Ovary (tissue), 9 donors: Measurements from ENCODE around the gene ATP8B2. TPM values are rescaled to one million over a fixed set of nuclear protein-coding genes. Genes with fewer than 3 reads are reported as not detected.

Source experiments
- DNase-seq, 5 donors: peaks; one replicate each; pipeline ENCODE4 v3.0.0-alpha.2; 2019 to 2020
- H3K27ac ChIP-seq, 2 donors: fragments of 200-600 bp; one replicate each; pipeline versions ENCODE4 v1.5.1 to v1.8.0; 2019 to 2022
- H3K27me3 ChIP-seq: fragments of 200-600 bp; one replicate; pipeline ENCODE4 v1.8.0; 2022
- H3K36me3 ChIP-seq: fragments of 200-600 bp; sonication (generic); one replicate; pipeline ENCODE4 v1.5.1; 2019
- H3K4me1 ChIP-seq: one replicate; pipeline ENCODE4 v1.8.1; 2013; ENCODE audit warnings: mild to moderate bottlenecking, moderate library complexity; ENCODE audit not compliant: insufficient read depth
- H3K4me3 ChIP-seq: fragments of 200-600 bp; sonication (generic); one replicate; pipeline ENCODE4 v1.5.1; 2017
- H3K9me3 ChIP-seq, 2 donors: fragments of 200-600 bp in 1 of 2; sonication (generic) in 1 of 2; one replicate each; pipeline versions ENCODE4 v1.5.1 to v1.8.1; 2013 to 2019; ENCODE audit warnings: mild to moderate bottlenecking in 1 of 2, moderate library complexity in 1 of 2
- EP300 ChIP-seq: sonication (generic); formaldehyde crosslinking; IDR thresholded peaks from one replicate; pipeline ENCODE4 v1.6.1; 2017; ENCODE audit warnings: antibody characterized with exemption
- POLR2A ChIP-seq: fragments of 450-650 bp; IDR thresholded peaks from one replicate; pipeline ENCODE4 v1.6.1; 2017; ENCODE audit warnings: antibody characterized with exemption, mild to moderate bottlenecking, moderate library complexity
- WGBS, 3 donors: extraction: QIAGEN DNeasy Blood & Tissue Kit in 1 of 3; methylation state at CpG; one replicate each; pipeline versions ENCODE4 v1.1.5 to v1.1.7; 2013 to 2017; 5-methylcytosine and 5-hydroxymethylcytosine counted together
- intact Hi-C, 4 donors: fragments of 100-400 bp; cut with DNase I; formaldehyde crosslinking; loops; one replicate each; pipeline versions ENCODE4 v1.11.0 to v1.15.1; 2022 to 2023
- polyA plus RNA-seq, 2 donors: library from polyadenylated mRNA; stranded (reverse); fragments of 200-250 nt in 1 of 2; fragments of 350-450 nt in 1 of 2; fragmentation: Illumina TruSeq in 1 of 2; extraction: RNeasy Lipid Tissue Mini Kit (QIAGEN cat#74804) in 1 of 2; gene quantifications; one replicate each; pipeline ENCODE4 v1.2.3, GENCODE V29; 2013 to 2014
- total RNA-seq, 7 donors: library from RNA; depleted of rRNA in 2 of 7; stranded (reverse); fragments of >200 nt in 2 of 7; fragmentation: NEBNext Ultra II Directional in 3 of 7; extraction: Animal tissue kit (Norgen Biotek cat#: 25700) in 3 of 7; gene quantifications; one replicate each; pipeline versions ENCODE4 v1.1.0 to v1.2.4, GENCODE V29; 2016 to 2023
- TF ChIP-seq, protein P1 (sequence below), 3 donors: fragments of 450-650 bp in 2 of 3; fragments of 200-600 bp in 1 of 3; IDR thresholded peaks; one replicate each; pipeline versions ENCODE4 v1.5.1 to v1.8.0; 2016 to 2022; ENCODE audit warnings: antibody characterized with exemption in 3 of 3, mild to moderate bottlenecking in 1 of 3
- donor health status: DM: no; HTN: no; CAD: no; lungs with moderate emphysema.
- donor health status: DM: no; HTN: no; CAD: no.
- donor health status: Bipolar disorder and iron deficiency.
- donor health status: DM: yes; HTN: yes; CAD: no.
- donor health status: DM: no; HTN: no; CAD: no.
- donor health status: DM: yes; HTN: yes; CAD: no.

ATP8B2 gene
- total and polyA plus RNA-seq, 9 donors = 53.0 to 112 (median 83.4) TPM

- Histone ChIP-seq H3K36me3 (no peaks in the 10 kb centered on the region), H3K27me3 (no peaks in the 10 kb centered on the region), H3K4me1 (no peaks in the 10 kb centered on the region), H3K9me3 (no peaks in the 10 kb centered on the region), H3K4me3 (no peak overlapping the region), H3K27ac (no peak overlapping the region)
- intact Hi-C loops = no loop called here
- 11 to 27% (median 11%) methylated on average over 1 of the region's 1 CpG for WGBS, 3 donors
- TF ChIP-seq EP300 (no peak), POLR2A (no peak)
- TF ChIP-seq, protein P1, sequence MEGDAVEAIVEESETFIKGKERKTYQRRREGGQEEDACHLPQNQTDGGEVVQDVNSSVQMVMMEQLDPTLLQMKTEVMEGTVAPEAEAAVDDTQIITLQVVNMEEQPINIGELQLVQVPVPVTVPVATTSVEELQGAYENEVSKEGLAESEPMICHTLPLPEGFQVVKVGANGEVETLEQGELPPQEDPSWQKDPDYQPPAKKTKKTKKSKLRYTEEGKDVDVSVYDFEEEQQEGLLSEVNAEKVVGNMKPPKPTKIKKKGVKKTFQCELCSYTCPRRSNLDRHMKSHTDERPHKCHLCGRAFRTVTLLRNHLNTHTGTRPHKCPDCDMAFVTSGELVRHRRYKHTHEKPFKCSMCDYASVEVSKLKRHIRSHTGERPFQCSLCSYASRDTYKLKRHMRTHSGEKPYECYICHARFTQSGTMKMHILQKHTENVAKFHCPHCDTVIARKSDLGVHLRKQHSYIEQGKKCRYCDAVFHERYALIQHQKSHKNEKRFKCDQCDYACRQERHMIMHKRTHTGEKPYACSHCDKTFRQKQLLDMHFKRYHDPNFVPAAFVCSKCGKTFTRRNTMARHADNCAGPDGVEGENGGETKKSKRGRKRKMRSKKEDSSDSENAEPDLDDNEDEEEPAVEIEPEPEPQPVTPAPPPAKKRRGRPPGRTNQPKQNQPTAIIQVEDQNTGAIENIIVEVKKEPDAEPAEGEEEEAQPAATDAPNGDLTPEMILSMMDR (IDR thresholded peaks at IDR 0.05) = no peak
- DNase-seq = no peak
Measured at GRCh38 chr1:154290921-154291320, 34.4 kb upstream of the ATP8B2 start.

DNA sequence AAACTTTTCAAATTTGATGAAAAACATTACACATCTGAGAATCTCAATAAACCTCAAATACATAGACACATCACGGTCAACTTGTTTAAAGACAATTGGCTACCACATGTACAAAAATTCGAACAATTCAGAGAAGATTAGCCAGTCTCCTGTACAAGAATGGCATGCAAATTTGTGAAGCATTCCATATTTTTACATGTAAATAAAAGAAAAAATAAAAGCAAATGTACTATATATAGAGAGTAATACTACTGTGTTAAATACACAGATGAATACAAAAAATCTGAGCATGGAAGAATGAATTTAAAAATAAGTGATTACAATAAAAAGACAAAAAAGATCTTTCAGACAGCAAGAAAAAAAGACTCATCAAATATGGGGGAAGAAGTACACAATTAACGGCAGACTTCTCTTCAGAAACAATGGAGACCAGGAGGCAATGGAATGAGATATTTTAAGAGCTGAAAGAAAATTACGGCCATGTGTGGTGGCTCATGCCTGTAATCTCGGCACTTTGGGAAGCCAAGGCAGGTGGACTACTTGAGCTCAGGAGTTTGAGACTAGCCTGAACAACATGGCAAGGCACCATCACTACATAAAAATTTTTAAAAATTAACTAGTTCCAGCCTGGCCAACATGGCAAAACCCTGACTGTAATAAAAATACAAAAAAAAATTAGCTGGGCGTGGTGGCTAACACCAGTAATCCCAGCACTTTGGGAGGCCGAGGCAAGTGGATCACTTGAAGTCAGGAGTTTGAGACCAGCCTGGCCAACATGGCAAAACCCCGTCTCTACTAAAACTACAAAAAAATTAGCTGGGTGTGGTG is 29.7 kb upstream of the ATP8B2 start:
- DNase-seq = no peak
- H3K9me3 ChIP-seq = no peaks in the 10 kb centered on the region
- H3K4me3 ChIP-seq = no peak overlapping the region
- H3K36me3 ChIP-seq = no peaks in the 10 kb centered on the region
- no peak overlapping the region for H3K27ac ChIP-seq
- 78 to 85% (median 81%) methylated on average over 8 of the region's 8 CpGs for WGBS, 3 donors
- intact Hi-C loops = no loop called here
- TF ChIP-seq POLR2A = no peak
- TF ChIP-seq, protein P1 (IDR thresholded peaks at IDR 0.05) = no peak
- TF ChIP-seq EP300 = no peak
- H3K4me1 ChIP-seq = no peaks in the 10 kb centered on the region
- H3K27me3 ChIP-seq = no peaks in the 10 kb centered on the region

DNA sequence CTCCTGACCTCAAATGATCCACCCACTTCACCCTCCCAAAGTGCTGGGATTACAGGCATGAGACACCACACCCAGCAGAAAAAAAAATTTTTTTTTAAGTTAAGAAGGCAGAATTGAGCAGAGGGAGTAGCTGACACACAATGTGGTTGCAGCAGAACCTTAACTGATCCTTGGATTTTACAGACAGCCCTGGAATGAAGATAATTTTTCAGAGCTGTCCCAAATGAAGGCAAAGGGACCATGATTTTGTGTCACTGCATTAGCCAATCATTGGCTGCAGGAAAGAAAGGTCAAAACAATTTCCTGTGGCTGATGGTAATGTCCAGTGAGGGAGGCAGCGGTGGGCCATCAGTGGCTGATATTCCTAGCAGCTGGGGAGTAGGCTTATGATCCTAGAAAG is 23.7 kb upstream of the ATP8B2 start:
- Histone ChIP-seq H3K27me3 (no peaks in the 10 kb centered on the region), H3K27ac (no peak overlapping the region), H3K4me1 (no peaks in the 10 kb centered on the region), H3K36me3 (no peaks in the 10 kb centered on the region), H3K9me3 (no peaks in the 10 kb centered on the region), H3K4me3 (no peak overlapping the region)
- intact Hi-C loops = no loop called here
- TF ChIP-seq EP300 (no peak), POLR2A (no peak)
- TF ChIP-seq, protein P1 (IDR thresholded peaks at IDR 0.05) = no peak
- no peak for DNase-seq
- WGBS, 3 donors = 72 to 89% (median 87%) methylated on average over 1 of the region's 1 CpG

GRCh38 chr1:154304664-154305337 is 20.5 kb upstream of the ATP8B2 start:
- Histone ChIP-seq H3K4me3 (no peak overlapping the region), H3K27me3 (no peaks in the 10 kb centered on the region), H3K9me3 (no peaks in the 10 kb centered on the region), H3K4me1 (no peaks in the 10 kb centered on the region), H3K27ac (no peak overlapping the region), H3K36me3 (no peaks in the 10 kb centered on the region)
- TF ChIP-seq, protein P1 (IDR thresholded peaks at IDR 0.05) = no peak
- TF ChIP-seq EP300 (no peak), POLR2A (no peak)
- intact Hi-C loops = no loop called here
- WGBS, 3 donors = 77 to 85% (median 84%) methylated on average over 9 of the region's 9 CpGs
- DNase-seq = no peak
